Measurements from ENCODE around the gene SRP9. TPM values are rescaled to one million over a fixed set of nuclear protein-coding genes. Genes with fewer than 3 reads are reported as not detected.
A peak's percentile ranks its signal among the peaks of the same experiment; 100 is the strongest.

The SRP9 gene
- total and polyA plus RNA-seq, 4 donors = 156 to 244 (median 182) TPM

DNA sequence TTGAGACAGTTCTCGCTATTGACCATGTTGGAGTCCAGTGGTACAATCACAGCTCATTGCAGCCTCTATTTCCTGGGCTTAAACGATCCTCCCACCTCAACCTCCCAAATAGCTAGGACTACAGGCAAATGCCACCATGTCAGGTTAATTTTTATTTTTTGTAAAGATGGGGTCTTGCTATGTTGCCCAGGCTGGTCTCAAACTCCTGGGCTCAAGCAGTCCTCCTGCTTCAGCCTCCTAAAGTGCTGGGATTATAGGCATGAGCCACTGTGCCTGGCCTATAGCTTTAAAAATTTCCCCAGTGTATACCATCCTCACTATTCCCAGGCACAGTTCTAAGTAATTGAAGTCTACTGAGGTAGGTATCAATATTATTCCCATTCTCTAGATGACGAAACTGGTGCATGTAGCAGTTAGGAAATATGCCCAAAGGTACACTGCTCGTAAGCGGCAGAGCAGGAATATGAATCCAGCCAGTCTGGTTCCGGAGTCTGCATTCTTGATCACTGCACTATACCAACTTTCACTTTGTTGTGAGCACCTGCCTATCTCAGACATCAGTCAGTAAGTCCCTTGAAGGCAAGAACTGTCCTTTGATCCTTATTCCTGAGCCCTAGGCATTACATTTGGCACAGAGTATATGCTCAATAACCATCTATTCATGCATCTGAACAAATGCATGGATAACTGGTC is 11.5 kb upstream of the SRP9 start:
- Histone ChIP-seq H3K36me3 (ENCODE audit: control insufficient read depth in 4 of 4, insufficient read depth in 4 of 4, low read length in 4 of 4) (no peaks in the 10 kb centered on the region), H3K27me3 (ENCODE audit: control insufficient read depth in 3 of 3, insufficient read depth in 3 of 3, low read length in 2 of 3) (no peaks in the 10 kb centered on the region), H3K9ac (ENCODE audit: insufficient read depth in 1 of 2, low read length in 2 of 2) (no peak overlapping the region), H3K4me3 (no peak overlapping the region), H3K4me1 (ENCODE audit: control insufficient read depth in 5 of 5, insufficient read depth in 5 of 5, low read length in 5 of 5) (peaks cover 10 to 90% (median 52%) of the 10 kb centered on the region in 5 donors), H3K27ac (ENCODE audit: low read depth in 1 of 2, low read length in 1 of 2) (no peak overlapping the region), H3K9me3 (ENCODE audit: control insufficient read depth in 4 of 4, insufficient read depth in 3 of 4, low read length in 3 of 4) (no peaks in the 10 kb centered on the region)
- WGBS, 2 donors = 88 to 93% methylated on average over 6 of the region's 6 CpGs
- no peak for ATAC-seq (ENCODE audit: insufficient read depth, low FRiP score)
- no peak for DNase-seq
- TF ChIP-seq, protein P1, sequence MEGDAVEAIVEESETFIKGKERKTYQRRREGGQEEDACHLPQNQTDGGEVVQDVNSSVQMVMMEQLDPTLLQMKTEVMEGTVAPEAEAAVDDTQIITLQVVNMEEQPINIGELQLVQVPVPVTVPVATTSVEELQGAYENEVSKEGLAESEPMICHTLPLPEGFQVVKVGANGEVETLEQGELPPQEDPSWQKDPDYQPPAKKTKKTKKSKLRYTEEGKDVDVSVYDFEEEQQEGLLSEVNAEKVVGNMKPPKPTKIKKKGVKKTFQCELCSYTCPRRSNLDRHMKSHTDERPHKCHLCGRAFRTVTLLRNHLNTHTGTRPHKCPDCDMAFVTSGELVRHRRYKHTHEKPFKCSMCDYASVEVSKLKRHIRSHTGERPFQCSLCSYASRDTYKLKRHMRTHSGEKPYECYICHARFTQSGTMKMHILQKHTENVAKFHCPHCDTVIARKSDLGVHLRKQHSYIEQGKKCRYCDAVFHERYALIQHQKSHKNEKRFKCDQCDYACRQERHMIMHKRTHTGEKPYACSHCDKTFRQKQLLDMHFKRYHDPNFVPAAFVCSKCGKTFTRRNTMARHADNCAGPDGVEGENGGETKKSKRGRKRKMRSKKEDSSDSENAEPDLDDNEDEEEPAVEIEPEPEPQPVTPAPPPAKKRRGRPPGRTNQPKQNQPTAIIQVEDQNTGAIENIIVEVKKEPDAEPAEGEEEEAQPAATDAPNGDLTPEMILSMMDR (IDR thresholded peaks at IDR 0.05; ENCODE audit: control extremely low read depth, extremely low read depth) = no peak

DNA sequence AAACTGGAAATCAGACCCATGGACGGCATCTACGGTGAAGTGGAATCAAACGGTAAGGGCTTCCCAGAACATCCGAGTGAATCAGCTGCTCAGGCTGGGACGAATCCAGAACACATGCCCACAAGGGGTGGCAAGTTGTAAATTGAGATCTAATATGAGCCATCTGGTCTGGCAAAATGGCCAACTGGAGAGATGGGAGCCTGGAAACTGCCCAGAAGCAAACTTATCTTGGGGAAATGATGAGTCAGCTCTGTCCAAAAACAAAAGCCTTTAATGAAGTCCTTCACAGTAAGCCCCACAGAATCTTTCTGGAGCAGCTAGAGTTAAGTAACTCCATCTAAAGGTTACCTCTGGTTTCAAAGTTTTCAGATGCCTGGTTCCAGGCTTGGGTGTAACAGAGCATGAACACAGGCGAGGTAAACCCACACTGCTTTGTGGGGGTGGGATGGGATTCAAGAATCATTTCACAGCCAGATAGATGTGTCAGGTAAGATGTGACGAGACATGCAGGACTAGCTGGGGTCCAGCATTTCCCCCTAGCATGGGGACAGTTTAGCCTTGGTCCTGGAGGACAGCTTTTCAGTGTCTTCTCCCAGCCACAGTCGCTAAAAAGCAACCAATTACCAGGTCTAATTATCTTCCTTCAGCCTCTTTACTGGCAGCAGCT is 10.5 kb upstream of the SRP9 start:
- Histone ChIP-seq H3K9me3 (ENCODE audit: control insufficient read depth in 4 of 4, insufficient read depth in 3 of 4, low read length in 3 of 4) (no peaks in the 10 kb centered on the region), H3K9ac (ENCODE audit: insufficient read depth in 1 of 2, low read length in 2 of 2) (no peak overlapping the region), H3K27ac (ENCODE audit: low read depth in 1 of 2, low read length in 1 of 2) (peak overlapping the region; percentile 66 to 71), H3K36me3 (ENCODE audit: control insufficient read depth in 4 of 4, insufficient read depth in 4 of 4, low read length in 4 of 4) (no peaks in the 10 kb centered on the region), H3K27me3 (ENCODE audit: control insufficient read depth in 3 of 3, insufficient read depth in 3 of 3, low read length in 2 of 3) (no peaks in the 10 kb centered on the region), H3K4me3 (no peak overlapping the region), H3K4me1 (ENCODE audit: control insufficient read depth in 5 of 5, insufficient read depth in 5 of 5, low read length in 5 of 5) (peaks cover 10 to 92% (median 51%) of the 10 kb centered on the region in 5 donors)
- WGBS, 2 donors = 63 to 78% methylated on average over 8 of the region's 8 CpGs
- peak; percentile 39 for ATAC-seq (ENCODE audit: insufficient read depth, low FRiP score)
- peak; percentile 85 to 95 (median 95) for DNase-seq
- TF ChIP-seq, protein P1 (IDR thresholded peaks at IDR 0.05; ENCODE audit: control extremely low read depth, extremely low read depth) = no peak

DNA sequence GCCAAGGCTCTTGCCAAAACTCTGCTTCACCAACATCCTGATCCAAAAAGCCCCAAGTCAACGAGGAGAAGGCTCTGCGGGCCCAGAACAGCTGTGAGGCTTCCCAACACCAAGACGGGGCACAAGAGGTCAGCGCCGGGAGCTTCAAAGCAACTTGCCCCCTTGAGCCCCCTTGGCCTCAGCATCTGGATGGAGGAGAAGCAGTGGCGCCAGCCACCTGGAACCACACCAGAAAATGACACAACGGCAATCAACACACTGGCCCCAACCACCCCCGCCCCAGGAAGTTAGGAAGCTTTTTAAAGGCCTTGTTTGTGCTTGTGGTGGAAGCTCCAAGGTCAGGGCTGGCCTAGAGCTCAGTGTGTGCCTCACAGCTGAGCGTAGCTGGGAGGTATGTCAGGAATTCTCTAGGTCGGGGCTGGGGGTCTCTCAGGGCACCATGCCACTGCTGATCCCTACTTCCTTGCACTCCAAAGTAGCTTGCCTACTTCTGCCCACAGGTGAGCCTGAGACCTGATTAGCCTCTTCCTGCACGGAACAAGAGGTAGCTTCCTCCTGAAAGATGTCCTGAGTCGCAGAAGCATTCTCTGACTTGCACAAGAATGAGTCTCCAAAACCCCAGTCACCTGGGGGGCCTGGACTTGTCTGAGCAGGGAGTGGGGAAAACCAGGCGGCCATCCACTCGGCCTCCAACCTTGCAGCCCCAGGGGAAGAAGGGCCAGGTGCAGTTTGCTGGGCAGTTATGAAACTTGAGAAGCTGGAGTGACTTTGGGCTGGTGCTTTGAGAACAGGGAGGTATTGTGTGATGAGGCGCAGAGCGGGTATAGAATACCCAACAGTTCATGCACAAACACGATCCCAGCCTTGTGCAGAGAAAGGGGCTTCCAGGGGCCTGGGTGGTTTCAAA is 9.7 kb upstream of the SRP9 start:
- Histone ChIP-seq H3K27ac (ENCODE audit: low read depth in 1 of 2, low read length in 1 of 2) (peak overlapping the region; percentile 66 to 71), H3K27me3 (ENCODE audit: control insufficient read depth in 3 of 3, insufficient read depth in 3 of 3, low read length in 2 of 3) (no peaks in the 10 kb centered on the region), H3K9ac (ENCODE audit: insufficient read depth in 1 of 2, low read length in 2 of 2) (no peak overlapping the region), H3K36me3 (ENCODE audit: control insufficient read depth in 4 of 4, insufficient read depth in 4 of 4, low read length in 4 of 4) (no peaks in the 10 kb centered on the region), H3K4me1 (ENCODE audit: control insufficient read depth in 5 of 5, insufficient read depth in 5 of 5, low read length in 5 of 5) (peaks cover 10 to 92% (median 51%) of the 10 kb centered on the region in 5 donors), H3K9me3 (ENCODE audit: control insufficient read depth in 4 of 4, insufficient read depth in 3 of 4, low read length in 3 of 4) (no peaks in the 10 kb centered on the region), H3K4me3 (no peak overlapping the region)
- peak; percentile 3 for ATAC-seq (ENCODE audit: insufficient read depth, low FRiP score)
- 65 to 78% methylated on average over 17 of the region's 17 CpGs for WGBS, 2 donors
- TF ChIP-seq, protein P1 (IDR thresholded peaks at IDR 0.05; ENCODE audit: control extremely low read depth, extremely low read depth) = no peak
- DNase-seq = peak; percentile 99 to 100 (median 100)

All from lung (tissue), 12 donors.